ENCODE data around the gene CHST15.

CHST15 gene

GRCh38 chr10:124011464-124011863 lies 81.9 kb downstream of the CHST15 start:
- Histone ChIP-seq H3K27ac (ENCODE audit: low read depth, low read length) (no peak overlapping the region), H3K4me3 (ENCODE audit: low read depth in 1 of 5, low read length in 5 of 5) (no peak overlapping the region), H3K36me3 (ENCODE audit: control insufficient read depth in 5 of 5, insufficient read depth in 5 of 5, low read length in 5 of 5) (peaks cover 0 to 56% (median 15%) of the 10 kb centered on the region in 5 donors), H3K4me1 (ENCODE audit: control insufficient read depth in 5 of 5, insufficient read depth in 5 of 5, low read length in 5 of 5) (peaks cover 0 to under 1% (median 0%) of the 10 kb centered on the region in 5 donors), H3K9ac (ENCODE audit: low read length in 5 of 5) (no peak overlapping the region), H3K27me3 (ENCODE audit: control insufficient read depth in 5 of 5, insufficient read depth in 4 of 5, low read length in 5 of 5) (peaks cover 0 to 5% (median 0%) of the 10 kb centered on the region in 5 donors), H3K9me3 (ENCODE audit: control insufficient read depth in 5 of 5, low read length in 5 of 5) (peaks cover 0 to 5% (median 0%) of the 10 kb centered on the region in 5 donors)

DNA sequence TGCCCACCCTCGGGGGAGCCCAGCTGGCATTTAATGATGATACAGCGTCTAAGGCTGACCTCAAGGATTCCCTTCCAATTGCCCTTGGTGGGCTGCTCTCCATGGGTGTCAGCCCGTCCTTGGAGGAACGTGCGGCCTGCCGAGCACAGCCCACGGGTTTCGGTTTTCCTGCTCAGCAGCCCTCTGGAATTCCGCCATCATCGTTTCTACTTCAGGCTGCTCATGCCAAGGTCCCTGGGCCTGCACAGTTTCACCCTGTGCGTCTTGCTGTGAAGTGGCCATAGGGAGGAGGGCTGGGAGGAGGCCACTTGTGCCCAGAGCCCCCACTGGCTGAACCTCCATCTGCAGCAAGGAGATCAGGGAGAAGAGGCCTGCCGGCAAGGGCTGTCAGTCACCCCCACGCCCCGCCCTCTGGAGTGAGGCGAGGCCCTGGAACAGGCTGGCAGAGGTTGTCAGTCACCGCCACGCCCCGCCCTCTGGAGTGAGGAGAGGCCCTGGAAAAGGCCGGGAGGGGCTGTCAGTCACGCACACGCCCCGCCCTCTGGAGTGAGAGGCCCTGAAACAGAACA lies 82.8 kb downstream of the CHST15 start:
- Histone ChIP-seq H3K9ac (ENCODE audit: low read length in 5 of 5) (no peak overlapping the region), H3K27ac (ENCODE audit: low read depth, low read length) (no peak overlapping the region), H3K9me3 (ENCODE audit: control insufficient read depth in 5 of 5, low read length in 5 of 5) (peaks cover 0 to 5% (median 0%) of the 10 kb centered on the region in 5 donors), H3K4me3 (ENCODE audit: low read depth in 1 of 5, low read length in 5 of 5) (no peak overlapping the region), H3K27me3 (ENCODE audit: control insufficient read depth in 5 of 5, insufficient read depth in 4 of 5, low read length in 5 of 5) (peaks cover 0 to 8% (median 0%) of the 10 kb centered on the region in 5 donors), H3K4me1 (ENCODE audit: control insufficient read depth in 5 of 5, insufficient read depth in 5 of 5, low read length in 5 of 5) (peaks cover 0 to 8% (median 0%) of the 10 kb centered on the region in 5 donors), H3K36me3 (ENCODE audit: control insufficient read depth in 5 of 5, insufficient read depth in 5 of 5, low read length in 5 of 5) (peaks cover 0 to 56% (median 15%) of the 10 kb centered on the region in 5 donors)

DNA sequence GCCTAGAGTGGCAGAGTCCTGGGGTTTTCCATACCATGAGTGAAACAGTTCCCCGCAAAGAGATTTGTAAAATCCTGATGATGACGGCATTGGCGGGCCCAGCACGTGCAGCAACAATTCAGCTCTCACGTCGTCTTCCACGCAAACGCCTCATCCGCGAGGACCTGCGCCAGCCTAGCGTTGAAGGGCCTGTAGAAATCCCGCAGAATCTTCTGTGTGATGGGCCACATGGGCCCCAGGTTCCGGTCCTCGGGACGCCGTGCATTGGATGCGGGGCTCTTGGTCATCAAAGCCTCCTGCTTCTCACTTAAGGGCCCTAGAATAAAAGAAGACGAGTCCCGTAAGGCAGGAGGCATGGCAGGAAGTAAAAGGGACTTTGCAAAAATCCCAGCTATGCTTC lies 83.4 kb downstream of the CHST15 start:
- Histone ChIP-seq H3K9me3 (ENCODE audit: control insufficient read depth in 5 of 5, low read length in 5 of 5) (peaks cover 0 to 5% (median 0%) of the 10 kb centered on the region in 5 donors), H3K27ac (ENCODE audit: low read depth, low read length) (no peak overlapping the region), H3K4me3 (ENCODE audit: low read depth in 1 of 5, low read length in 5 of 5) (no peak overlapping the region), H3K4me1 (ENCODE audit: control insufficient read depth in 5 of 5, insufficient read depth in 5 of 5, low read length in 5 of 5) (peaks cover 0 to 8% (median 0%) of the 10 kb centered on the region in 5 donors), H3K27me3 (ENCODE audit: control insufficient read depth in 5 of 5, insufficient read depth in 4 of 5, low read length in 5 of 5) (peaks cover 0 to 8% (median 0%) of the 10 kb centered on the region in 5 donors), H3K9ac (ENCODE audit: low read length in 5 of 5) (no peak overlapping the region), H3K36me3 (ENCODE audit: control insufficient read depth in 5 of 5, insufficient read depth in 5 of 5, low read length in 5 of 5) (peaks cover 0 to 55% (median 15%) of the 10 kb centered on the region in 5 donors)

GRCh38 chr10:124009231-124010015 lies 84.0 kb downstream of the CHST15 start:
- no peak overlapping the region for H3K27ac ChIP-seq (ENCODE audit: low read depth, low read length)
- peaks cover 0 to 53% (median 15%) of the 10 kb centered on the region in 5 donors for H3K36me3 ChIP-seq (ENCODE audit: control insufficient read depth in 5 of 5, insufficient read depth in 5 of 5, low read length in 5 of 5)
- H3K27me3 ChIP-seq (ENCODE audit: control insufficient read depth in 5 of 5, insufficient read depth in 4 of 5, low read length in 5 of 5), result peaks cover 0 to 8% (median 0%) of the 10 kb centered on the region in 5 donors
- H3K9me3 ChIP-seq (ENCODE audit: control insufficient read depth in 5 of 5, low read length in 5 of 5), result peaks cover 0 to 5% (median 0%) of the 10 kb centered on the region in 5 donors
- peaks cover 0 to 8% (median 0%) of the 10 kb centered on the region in 5 donors for H3K4me1 ChIP-seq (ENCODE audit: control insufficient read depth in 5 of 5, insufficient read depth in 5 of 5, low read length in 5 of 5)
- H3K9ac ChIP-seq (ENCODE audit: low read length in 5 of 5), result no peak overlapping the region
- H3K4me3 ChIP-seq (ENCODE audit: low read depth in 1 of 5, low read length in 5 of 5), result no peak overlapping the region

DNA sequence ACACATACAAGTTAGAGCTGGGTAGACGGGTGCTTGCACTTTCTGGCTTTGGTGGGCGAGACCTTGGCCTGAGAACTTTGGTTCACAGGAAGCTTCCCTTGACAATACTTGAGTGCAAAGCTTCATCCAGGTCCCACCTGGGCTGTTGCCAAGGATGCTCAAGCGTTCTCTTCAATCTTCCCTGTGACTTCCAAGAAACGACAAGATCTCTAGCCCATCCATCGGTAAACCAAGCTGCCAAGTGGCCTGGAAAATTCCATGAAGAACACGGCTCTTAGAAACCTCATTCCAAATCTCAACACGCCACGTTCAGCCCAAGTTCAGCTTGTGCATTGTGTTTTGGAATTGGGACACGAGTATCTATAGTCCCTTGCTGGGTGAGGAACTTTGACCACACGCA lies 84.7 kb downstream of the CHST15 start:
- Histone ChIP-seq H3K9me3 (ENCODE audit: control insufficient read depth in 5 of 5, low read length in 5 of 5) (peaks cover 0 to 4% (median 0%) of the 10 kb centered on the region in 5 donors), H3K4me3 (ENCODE audit: low read depth in 1 of 5, low read length in 5 of 5) (no peak overlapping the region), H3K4me1 (ENCODE audit: control insufficient read depth in 5 of 5, insufficient read depth in 5 of 5, low read length in 5 of 5) (peaks cover 0 to 8% (median 0%) of the 10 kb centered on the region in 5 donors), H3K27me3 (ENCODE audit: control insufficient read depth in 5 of 5, insufficient read depth in 4 of 5, low read length in 5 of 5) (peaks cover 0 to 8% (median 0%) of the 10 kb centered on the region in 5 donors), H3K27ac (ENCODE audit: low read depth, low read length) (no peak overlapping the region), H3K9ac (ENCODE audit: low read length in 5 of 5) (no peak overlapping the region), H3K36me3 (ENCODE audit: control insufficient read depth in 5 of 5, insufficient read depth in 5 of 5, low read length in 5 of 5) (peaks cover 0 to 52% (median 15%) of the 10 kb centered on the region in 5 donors)

DNA sequence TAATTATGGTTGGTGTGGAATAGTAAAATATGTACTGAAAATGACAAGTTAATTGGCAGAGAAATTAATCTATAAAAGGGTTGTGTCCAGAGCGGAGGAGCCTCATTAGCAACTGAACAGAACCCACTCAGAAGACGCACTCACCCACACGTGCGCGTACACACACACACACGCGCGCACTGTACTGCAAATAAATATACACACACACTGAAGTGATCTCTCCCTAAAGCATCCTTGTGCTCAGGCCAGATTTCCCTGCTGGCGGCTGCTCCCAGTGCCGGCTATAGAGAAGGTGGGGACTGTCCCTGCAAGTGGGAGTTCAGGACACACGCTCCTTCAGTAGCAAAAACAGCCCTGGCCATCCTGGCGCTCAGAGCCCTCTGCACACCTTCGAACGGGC lies 85.2 kb downstream of the CHST15 start:
- H3K9me3 ChIP-seq (ENCODE audit: control insufficient read depth in 5 of 5, low read length in 5 of 5), result no peaks in the 10 kb centered on the region
- no peak overlapping the region for H3K9ac ChIP-seq (ENCODE audit: low read length in 5 of 5)
- H3K27ac ChIP-seq (ENCODE audit: low read depth, low read length), result no peak overlapping the region
- peaks cover 0 to 8% (median 0%) of the 10 kb centered on the region in 5 donors for H3K4me1 ChIP-seq (ENCODE audit: control insufficient read depth in 5 of 5, insufficient read depth in 5 of 5, low read length in 5 of 5)
- H3K36me3 ChIP-seq (ENCODE audit: control insufficient read depth in 5 of 5, insufficient read depth in 5 of 5, low read length in 5 of 5), result peaks cover 0 to 52% (median 15%) of the 10 kb centered on the region in 5 donors
- H3K4me3 ChIP-seq (ENCODE audit: low read depth in 1 of 5, low read length in 5 of 5), result no peak overlapping the region
- peaks cover 0 to 8% (median 0%) of the 10 kb centered on the region in 5 donors for H3K27me3 ChIP-seq (ENCODE audit: control insufficient read depth in 5 of 5, insufficient read depth in 4 of 5, low read length in 5 of 5)

DNA sequence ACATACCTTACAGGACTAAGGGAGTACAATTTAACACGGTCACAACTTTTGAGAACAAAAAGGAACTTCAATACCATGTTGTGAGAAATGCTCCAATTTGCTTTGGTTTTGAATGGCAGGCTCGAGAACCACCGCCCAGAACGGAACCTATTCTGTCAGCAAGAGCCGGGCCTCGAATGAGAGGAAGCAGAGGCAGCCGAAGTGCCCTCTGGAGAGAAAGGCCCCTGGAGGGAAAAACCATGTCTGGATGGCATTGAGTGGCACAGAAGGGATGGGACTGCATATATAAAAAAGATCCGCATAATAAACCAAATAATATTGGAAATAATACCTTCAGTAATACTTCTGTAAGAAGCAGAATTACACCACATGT lies 85.6 kb downstream of the CHST15 start:
- H3K36me3 ChIP-seq (ENCODE audit: control insufficient read depth in 5 of 5, insufficient read depth in 5 of 5, low read length in 5 of 5), result peaks cover 0 to 49% (median 15%) of the 10 kb centered on the region in 5 donors
- no peak overlapping the region for H3K9ac ChIP-seq (ENCODE audit: low read length in 5 of 5)
- H3K4me1 ChIP-seq (ENCODE audit: control insufficient read depth in 5 of 5, insufficient read depth in 5 of 5, low read length in 5 of 5), result peaks cover 0 to 8% (median 0%) of the 10 kb centered on the region in 5 donors
- H3K9me3 ChIP-seq (ENCODE audit: control insufficient read depth in 5 of 5, low read length in 5 of 5), result no peaks in the 10 kb centered on the region
- H3K27me3 ChIP-seq (ENCODE audit: control insufficient read depth in 5 of 5, insufficient read depth in 4 of 5, low read length in 5 of 5), result peaks cover 0 to 8% (median 0%) of the 10 kb centered on the region in 5 donors
- H3K27ac ChIP-seq (ENCODE audit: low read depth, low read length), result no peak overlapping the region
- H3K4me3 ChIP-seq (ENCODE audit: low read depth in 1 of 5, low read length in 5 of 5), result no peak overlapping the region

DNA sequence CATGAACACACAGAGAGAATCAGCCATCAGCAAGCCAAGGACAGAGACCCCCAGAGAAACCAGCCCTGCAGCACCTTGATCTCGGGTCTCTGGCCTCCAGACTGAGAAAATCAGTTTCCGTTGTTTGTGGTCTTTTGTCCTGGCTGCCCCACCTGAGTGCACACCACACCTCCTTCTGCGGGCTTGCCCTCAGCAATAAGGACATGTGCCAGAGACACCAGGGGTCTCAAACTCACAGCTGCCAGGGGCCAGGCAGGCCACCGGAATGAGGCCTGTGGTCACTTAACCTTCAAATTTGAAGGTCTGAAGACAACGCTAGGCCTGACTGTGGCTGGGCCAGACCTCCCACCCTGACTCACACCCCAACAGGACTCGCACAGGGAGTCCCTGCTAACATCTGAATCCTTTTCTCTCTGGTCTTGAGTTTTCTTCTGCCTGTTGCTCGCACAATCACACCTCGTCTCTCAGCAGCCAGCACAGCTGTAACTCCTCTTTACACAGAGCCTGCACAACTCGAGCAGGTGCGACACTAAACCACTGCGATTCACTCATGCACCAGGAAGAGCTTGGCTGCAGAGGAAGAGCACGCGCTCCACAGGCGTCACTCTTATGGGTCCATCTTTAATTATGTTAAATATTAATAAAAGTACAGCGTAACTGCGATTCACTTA lies 86.2 kb downstream of the CHST15 start:
- Histone ChIP-seq H3K4me1 (ENCODE audit: control insufficient read depth in 5 of 5, insufficient read depth in 5 of 5, low read length in 5 of 5) (peaks cover 0 to 8% (median 0%) of the 10 kb centered on the region in 5 donors), H3K27me3 (ENCODE audit: control insufficient read depth in 5 of 5, insufficient read depth in 4 of 5, low read length in 5 of 5) (peaks cover 0 to 8% (median 0%) of the 10 kb centered on the region in 5 donors), H3K36me3 (ENCODE audit: control insufficient read depth in 5 of 5, insufficient read depth in 5 of 5, low read length in 5 of 5) (peaks cover 0 to 44% (median 15%) of the 10 kb centered on the region in 5 donors), H3K27ac (ENCODE audit: low read depth, low read length) (no peak overlapping the region), H3K9me3 (ENCODE audit: control insufficient read depth in 5 of 5, low read length in 5 of 5) (no peaks in the 10 kb centered on the region), H3K9ac (ENCODE audit: low read length in 5 of 5) (no peak overlapping the region), H3K4me3 (ENCODE audit: low read depth in 1 of 5, low read length in 5 of 5) (no peak overlapping the region)

DNA sequence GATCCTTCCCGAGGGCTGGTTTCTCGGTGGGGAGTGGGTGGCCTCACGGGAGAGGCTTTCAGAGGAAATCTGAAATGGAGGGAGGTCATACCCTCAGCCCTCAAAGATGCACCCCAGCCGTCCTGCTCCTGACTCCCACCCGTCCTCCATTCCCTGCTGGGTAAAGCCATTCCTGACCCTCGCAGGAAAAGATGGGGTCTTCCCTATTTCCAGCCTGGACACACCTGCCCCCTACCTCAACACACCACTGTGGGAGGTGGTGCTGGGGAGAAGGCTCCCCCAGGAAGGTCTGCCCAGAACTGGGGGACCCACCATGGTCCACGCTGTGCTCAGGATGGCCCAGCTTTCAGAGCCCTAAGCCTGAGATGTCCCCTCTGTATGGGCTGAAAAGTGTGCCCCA lies 86.9 kb downstream of the CHST15 start:
- Histone ChIP-seq H3K9ac (ENCODE audit: low read length in 5 of 5) (no peak overlapping the region), H3K27me3 (ENCODE audit: control insufficient read depth in 5 of 5, insufficient read depth in 4 of 5, low read length in 5 of 5) (peaks cover 0 to 8% (median 0%) of the 10 kb centered on the region in 5 donors), H3K4me1 (ENCODE audit: control insufficient read depth in 5 of 5, insufficient read depth in 5 of 5, low read length in 5 of 5) (peaks cover 0 to 8% (median 0%) of the 10 kb centered on the region in 5 donors), H3K36me3 (ENCODE audit: control insufficient read depth in 5 of 5, insufficient read depth in 5 of 5, low read length in 5 of 5) (peaks cover 0 to 37% (median 12%) of the 10 kb centered on the region in 5 donors), H3K4me3 (ENCODE audit: low read depth in 1 of 5, low read length in 5 of 5) (no peak overlapping the region), H3K27ac (ENCODE audit: low read depth, low read length) (no peak overlapping the region), H3K9me3 (ENCODE audit: control insufficient read depth in 5 of 5, low read length in 5 of 5) (no peaks in the 10 kb centered on the region)
